GM21360 (cell line): ENCODE measurements around the gene STAT4.

Experiments used
- ATAC-seq: cut with Tn5 transposase; IDR thresholded peaks from one replicate; pipeline ENCODE4 v1.9.1; 2021; ENCODE audit warnings: mild to moderate bottlenecking, moderate library complexity; ENCODE audit not compliant: unreplicated experiment

STAT4 gene

DNA sequence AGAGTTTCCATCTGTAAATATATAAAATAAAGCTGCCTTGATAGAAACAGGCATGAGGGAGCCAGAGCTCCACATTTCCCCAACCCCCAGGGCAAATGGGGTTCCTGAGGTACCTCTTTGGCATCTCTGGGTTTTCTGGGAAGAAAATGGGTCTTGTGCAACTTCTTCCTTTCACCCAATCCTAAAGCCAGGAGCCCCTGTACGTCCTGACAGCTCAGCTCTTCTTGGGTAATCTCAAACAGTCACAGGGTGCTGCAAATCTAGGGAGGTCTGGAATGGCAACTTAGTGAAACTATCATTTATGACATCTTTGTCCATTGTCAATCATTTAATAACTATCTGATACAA, 100.2 kb downstream of the STAT4 start:
- no peak for ATAC-seq

DNA sequence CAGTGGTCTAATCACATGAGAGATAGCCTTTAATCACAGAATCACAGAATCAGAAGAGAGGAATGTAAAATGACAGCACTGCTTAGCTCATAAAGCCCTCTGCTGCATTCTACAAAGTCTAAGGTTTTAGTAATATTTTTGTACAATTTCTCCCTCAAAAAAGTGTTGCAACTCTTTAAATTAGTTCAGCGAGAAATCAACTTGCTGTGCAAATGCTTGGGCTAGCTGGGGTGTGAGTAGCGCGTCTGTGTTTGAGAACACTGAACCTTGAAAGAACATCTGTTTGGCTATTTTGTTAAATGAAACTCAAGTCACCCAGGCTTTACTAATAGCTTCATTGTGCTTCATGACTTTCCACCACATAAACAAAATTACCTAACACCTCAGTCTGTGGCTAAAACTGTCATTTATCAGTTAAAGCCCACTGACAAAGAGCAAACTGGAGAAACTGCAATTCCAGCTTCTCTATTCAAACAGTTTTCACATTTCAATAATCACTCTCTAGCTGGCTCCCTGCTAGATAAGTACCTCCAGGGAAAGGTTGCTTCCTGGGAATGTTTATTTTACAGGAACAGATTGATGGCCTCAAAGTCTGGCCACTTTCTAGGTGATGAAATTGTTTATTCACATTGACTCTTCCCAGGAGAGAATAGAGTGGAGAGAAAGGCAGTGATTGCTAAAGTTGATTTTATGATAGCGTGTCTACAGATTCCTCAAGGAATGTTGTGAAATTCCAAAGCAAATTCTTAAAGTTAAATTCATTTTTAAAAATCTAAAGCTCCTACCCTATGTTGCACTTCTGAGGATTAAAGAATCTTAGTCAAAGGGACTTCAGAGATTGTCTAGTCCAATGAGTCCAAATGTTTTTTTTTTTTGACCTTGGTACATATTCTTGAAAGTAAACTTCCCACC, 100.8 kb downstream of the STAT4 start:
- peak; percentile 73 for ATAC-seq

DNA sequence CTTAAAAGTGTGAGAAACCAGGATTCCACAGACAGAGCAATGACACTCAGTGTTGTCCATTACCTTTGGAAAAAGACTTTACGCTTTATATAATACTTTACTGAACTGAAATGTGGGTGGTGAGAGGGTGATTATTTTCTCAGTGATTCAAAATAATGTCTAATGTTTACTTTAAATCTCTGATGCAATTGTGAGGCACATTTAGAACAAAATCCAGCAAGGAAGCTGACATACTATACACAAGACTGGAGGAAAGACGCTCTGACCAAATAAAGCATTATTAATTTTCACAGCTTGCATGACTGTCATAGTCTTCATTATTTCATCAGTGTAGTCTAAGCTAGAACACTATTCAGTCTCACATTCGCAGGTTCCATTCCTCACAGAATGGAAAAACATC, 102.7 kb downstream of the STAT4 start:
- ATAC-seq = no peak

DNA sequence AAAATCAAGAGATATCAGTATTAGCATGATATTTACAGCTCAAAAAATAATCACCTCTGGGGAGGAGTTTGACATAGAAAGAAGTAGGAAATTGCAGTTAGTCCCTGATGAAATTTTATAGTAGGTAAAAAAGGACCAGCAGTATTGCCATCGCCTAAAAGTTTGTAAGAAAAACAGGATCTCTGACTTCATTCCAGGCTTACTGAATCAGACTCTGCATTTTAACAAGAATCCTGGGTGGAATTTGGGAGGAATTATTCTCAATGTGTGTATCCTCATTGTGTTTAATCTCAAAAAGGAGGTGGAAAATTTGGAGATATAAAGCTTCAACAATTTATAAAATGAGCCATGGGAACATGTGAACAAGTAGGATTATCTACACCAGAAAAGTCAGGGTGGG, 105.7 kb downstream of the STAT4 start:
- no peak for ATAC-seq

DNA sequence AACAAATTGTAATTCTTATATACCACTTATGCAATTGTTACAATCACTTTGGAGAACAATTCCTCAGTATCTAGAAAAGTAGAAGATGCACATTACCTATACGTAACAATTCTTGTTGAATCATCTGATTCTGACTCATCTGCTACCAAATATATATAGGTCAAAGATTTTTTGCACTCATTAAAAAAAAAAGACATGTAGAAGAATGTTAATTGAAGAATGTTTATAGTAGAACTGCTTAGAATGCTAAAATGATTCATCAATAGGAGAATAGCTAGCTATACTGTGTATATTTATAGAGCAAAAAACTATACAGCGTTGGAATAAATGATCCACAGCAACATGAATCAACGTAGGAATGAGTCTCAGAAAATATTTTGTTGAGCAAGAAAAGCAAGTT, 107.4 kb downstream of the STAT4 start:
- no peak for ATAC-seq

DNA sequence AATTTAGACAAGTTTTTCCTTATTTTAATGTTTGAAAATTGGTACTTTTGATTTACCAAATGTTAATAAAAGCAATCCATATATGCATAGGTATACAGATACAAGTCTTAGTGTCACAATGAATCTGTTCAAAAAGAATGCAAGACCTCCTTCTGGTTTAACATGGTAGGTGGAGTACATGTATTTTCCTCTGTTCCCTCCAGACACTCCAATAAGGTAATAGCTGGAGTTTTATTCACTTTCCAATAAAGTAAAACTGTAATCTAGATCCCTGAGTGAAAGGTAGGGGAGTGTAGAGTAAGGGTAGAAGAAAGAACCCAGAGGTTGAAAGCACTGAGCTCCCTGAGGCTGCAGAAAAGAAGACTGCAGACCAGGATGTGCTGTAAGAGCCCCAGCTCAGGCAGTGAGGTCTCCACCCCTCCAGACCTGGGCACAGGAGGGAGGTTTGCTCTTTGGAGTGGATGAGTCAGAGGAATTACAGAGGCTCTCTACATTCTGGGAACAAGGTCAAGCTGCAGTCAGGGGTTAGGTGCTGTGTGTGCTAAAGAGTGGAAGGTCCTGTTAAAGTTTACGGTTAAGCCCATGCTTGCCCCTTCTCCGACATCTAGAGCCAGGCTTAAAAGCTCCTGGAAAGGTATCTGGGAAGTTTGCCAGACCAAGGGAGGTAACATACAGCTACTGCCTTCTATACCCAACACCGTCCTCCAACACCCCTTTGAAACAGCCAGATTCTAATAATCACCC, 109.2 kb downstream of the STAT4 start:
- no peak for ATAC-seq

DNA sequence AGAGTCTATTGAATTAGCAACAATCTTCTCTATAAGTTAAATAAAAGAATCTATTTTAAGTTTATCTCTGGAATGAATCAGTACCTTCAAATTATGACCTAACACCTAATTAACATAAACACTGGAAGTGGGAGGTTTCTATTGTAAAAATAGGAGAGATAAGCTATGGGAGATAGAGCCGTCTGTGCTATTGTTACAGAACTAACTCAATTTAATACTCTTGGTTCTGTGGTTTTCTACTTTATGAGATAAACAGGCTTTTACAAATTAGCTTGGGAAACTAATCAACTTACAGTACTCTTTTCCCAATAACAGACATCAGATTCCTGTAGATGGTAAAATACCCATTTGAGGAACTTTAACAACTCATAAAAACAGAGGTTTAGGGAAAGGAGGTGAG, 111.2 kb downstream of the STAT4 start:
- no peak for ATAC-seq

DNA sequence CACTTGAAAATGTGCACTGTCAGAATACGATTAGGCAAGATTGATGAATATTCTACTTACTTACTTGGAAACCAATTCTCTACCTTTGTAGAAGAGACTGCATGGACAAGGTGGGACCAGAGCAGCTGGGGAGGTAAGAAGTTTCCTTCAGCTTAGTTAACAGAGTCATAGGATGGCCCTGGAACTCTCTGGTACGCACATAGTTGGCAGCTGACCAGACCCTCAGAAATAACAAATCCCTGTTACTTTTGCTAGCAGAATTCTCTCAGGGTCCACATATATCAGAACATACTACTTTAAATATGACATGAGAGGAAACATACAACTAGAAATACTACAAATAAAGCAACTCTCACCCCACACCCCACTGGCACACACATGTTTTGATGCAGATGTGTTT, 112.1 kb downstream of the STAT4 start:
- no peak for ATAC-seq

DNA sequence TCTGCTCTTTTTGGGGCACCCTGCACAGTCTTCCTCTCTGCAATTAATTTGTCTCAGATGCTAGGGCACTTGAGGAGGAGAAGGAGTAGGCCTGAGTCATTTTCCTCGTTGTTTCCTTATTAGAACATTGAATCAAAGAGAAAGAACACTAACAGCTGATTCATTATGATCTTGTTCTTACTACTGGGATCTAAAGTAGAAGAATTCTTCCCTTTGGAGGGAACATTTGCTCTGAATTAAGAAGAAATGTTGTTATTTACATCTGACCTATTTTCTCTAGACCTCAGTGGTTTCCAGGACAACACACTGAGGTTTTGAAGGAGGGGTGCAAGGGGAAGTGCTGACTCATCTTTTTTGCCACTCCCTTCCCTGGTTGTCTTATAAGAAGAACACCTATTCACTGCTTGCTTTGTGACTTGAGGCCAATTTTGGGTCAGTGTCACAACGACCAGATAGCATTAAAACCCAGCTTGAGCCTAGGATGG, 112.5 kb downstream of the STAT4 start:
- no peak for ATAC-seq

DNA sequence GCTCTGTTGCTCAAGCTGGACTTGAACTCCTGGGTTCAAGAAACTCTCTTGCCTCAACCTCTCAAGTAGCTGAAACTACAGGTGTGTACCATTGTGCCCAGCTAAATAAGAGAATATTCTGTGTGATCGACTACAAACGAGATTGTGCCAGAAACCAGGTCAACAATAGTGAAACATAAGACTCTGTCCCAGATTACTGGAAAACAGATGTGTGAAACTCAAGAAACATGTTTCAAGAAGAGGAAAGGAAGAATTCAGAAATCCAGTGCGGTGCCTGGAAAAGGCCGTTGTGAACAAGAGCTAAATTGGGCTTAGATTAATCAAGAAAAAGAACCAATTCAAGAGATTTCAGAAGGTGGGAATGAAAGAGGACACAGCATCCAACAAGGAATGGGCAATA, 113.4 kb downstream of the STAT4 start:
- no peak for ATAC-seq

DNA sequence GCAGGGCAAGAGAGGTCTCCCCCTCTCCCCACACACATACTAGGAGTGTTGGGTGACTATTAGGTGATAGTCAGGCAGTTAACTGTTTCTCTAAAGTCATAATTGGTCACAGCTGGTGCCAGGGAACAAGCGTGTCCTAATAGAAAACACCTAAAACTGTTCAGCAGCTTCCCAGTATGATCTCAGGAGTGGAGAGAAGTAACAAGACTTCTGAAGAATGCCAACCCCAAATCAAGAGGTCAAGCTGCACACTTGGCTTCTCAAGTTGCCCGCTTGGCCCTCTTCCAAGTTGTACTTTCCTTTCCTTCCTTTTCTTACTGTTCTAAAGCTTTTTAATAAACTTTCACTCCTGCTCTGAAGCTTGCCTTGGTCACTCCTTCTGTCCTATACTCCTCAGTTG, 114.4 kb downstream of the STAT4 start:
- no peak for ATAC-seq

DNA sequence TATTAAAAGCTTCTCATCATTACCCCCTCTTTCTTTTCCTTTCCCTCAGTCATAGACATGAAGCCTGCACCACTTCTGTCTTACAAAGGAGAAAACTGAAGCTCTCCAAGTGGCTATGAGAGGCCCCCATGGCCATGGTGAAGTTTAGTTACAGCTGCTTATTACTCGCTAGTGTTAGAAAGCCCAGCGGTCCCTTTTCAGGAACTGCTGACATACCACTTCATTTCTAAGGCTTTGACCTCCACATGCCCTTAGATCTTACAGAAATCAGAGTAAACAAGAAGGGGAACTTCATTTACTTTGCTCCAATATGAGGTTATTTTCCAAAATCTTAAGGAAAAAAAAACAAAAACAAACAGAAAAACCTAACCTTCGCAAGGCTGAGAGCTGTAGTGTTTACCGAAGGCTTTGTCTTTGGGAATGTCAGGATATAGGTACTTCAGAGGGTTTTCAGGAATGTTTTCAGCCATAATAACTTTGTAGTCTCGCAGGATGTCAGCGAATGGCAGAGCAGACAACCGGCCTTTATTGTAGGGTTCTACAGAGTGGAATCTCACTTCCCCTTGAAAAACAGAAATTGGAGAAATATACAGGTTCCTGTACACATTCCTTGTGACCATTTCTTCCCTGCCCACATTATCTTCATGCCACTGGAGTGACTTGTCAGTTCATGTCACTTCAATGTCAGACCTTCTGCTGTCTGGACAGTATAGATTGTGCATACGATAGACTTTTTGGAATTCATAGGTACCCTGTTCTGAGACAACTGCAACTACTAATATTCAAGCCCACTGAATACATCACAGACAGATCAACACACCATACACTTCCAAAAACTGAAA, 118.0 kb downstream of the STAT4 start:
- ATAC-seq = no peak

DNA sequence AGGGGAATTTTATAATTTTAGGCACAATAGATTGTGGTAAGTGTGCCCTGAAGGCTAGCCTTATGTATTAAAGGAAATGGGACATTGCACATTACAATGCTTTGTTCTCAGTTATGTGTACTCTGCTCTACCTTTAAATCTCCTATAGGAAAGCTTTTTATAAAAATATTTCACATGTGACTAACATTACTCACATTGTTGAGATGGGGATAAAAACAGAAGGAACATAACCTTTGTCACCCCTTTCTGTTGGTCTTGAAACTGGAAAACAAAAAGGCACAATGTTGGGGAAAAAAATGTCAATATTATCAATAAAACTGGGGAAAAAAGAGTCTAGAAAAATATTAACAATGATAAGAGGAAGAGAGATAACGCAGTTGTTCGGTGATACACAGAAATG, 119.5 kb downstream of the STAT4 start:
- ATAC-seq = no peak

DNA sequence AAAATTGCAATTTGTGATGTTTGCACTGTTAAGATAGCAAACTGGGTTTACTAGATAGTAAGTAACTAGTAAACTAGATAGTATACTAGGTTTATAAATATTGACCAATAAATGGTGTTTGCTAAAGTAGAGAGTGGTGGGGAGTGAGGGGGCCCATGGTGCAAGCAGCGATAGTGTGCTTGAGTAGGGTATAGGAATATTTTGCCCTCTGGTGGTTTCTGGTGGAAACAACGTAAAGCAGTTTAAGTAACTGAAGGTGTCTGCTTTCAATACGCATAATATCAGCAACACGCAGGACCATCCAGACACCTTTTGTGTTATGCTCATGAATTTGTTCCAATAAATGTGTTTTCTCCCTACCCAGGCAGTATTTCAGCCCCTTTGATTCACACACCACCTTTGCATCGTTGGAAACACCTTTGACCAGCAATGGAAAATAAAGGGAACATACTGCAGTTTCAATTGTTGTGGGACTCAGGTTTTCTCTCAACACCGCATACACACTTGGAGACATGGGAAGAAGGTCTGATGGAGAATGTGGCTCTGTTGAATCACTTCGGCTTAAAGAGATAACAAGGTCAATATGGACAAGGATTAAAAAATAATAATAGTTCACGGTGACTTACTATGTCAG, 120.2 kb downstream of the STAT4 start:
- peak; percentile 92 for ATAC-seq

DNA sequence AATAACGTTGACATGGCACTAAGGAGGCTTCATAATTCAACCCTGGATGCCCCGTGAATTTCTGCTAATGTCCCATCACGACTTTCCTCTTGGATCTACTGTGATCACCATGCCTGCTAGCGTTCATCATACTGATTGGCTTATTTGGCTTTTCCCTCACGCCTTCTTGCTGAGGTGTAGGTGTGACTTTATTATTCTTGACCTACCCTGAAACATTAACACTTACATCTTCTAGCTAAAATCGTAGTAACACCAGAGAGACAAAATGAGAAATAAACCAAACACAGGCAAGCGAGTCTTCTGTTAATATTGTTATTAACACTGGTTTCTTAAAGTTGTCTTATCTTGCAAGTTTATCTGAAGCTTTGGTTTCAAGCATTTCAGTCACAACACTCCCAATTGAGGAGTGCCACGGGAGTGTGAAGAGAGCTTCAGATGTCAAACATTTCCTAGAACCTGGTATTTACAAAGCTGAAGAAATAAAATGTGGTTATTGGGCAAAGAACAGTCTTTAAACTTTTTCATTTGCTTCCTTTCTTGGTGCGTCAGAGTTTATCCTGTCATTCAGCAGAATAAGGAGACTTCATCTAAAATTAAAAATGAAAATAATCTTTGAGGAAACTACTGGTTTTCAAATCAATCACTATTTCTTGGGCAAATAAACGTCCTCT, 121.4 kb downstream of the STAT4 start:
- ATAC-seq = no peak

DNA sequence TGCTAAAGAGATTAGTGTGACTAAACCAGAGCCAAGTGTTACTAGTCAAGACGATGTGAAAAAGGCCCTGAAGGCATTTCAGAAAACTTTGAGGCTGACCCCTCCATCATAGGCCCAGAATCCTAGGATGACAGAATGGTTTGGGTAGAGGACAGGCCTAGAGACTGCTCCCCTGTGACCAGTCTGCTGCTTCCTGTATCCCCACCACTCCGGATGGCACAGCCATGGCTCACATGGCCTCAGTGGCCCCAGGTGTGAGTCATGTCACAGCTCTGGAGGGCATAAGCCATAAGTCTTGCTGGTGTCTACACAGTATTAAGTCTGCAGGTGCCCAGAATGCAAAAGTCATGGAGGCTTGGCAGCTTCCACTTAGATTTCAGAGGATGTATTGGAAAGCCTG, 124.4 kb downstream of the STAT4 start:
- ATAC-seq = no peak

DNA sequence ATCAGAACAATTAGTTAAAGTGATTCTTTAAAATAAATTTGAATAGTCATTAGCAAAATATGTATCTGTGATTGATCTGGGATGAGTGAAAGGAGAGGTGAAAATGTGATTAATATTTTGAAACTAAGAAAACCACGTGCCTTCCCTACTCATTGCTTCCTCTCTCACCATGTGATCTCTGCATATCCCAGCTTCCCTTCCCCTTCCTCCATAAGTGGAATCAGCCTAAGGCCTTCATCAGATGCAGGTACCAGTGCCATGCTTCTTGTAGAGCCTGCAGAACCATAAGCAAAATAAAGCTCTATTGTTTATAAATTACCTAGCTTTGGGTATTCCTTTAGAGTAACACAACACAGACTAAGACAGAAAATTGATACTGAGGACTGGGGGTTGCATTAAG, 125.7 kb downstream of the STAT4 start:
- no peak for ATAC-seq

DNA sequence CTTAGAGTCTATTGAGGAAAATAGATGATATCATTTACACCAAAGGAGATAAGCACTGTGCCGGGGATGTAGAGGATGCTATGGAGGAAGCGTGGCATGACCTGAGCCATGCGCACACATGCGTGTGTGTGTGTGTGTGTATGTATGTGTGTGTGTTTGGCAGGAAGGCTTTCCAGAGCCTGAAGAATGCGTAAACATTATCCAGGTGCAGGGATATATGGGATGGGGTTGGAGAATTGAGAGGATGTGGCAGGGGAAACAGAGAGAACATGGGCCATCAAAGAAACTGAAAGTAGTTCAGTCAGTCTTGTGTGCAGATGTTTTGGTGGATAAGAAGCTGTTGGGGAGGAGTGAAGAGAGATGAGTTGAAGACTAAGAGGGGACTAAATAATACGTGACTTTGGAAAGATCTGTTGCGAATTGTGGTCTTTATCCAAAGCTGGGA, 127.5 kb downstream of the STAT4 start:
- ATAC-seq = no peak

DNA sequence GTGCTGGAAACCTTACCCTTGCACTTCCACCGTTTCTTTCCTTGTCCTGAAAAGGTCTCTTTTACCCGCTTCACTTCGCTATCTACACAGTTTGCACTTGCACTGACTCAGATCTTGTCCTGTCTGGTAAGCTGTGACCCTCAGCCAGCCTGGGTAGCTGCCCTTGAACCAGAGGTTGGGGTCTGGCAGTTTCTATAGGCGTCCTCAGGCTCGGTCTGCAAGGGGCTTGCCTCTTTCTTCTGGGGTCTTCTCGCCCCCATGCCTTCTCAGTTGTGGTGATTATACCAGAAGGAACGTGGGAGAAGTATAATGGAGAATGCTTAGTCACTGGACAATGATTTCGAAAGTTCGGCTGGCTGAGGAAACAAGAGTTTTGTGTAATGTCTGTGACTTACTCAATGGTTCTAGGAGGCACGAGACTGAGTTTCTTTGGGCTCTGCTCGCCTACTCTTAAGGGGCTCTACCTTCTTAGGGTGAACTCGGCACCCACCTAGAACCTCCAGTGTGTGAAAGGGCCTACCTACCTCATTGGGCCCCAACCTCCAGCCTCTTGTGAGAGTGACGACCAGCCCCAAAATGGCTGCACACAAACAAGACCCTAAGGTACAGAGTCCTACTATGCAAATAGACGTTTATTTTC, 129.9 kb downstream of the STAT4 start:
- peak; percentile 17 for ATAC-seq
